GM12874 (cell line): ENCODE measurements around the gene TRIML2.

Experiments
- TF ChIP-seq, protein P1 (sequence below): IDR thresholded peaks from 2 replicates; pipeline ENCODE4 v1.5.1; 2011; ENCODE audit warnings: low read depth, mild to moderate bottlenecking, control low read depth, low read length, moderate library complexity; ENCODE audit not compliant: insufficient read depth

TRIML2 gene

DNA sequence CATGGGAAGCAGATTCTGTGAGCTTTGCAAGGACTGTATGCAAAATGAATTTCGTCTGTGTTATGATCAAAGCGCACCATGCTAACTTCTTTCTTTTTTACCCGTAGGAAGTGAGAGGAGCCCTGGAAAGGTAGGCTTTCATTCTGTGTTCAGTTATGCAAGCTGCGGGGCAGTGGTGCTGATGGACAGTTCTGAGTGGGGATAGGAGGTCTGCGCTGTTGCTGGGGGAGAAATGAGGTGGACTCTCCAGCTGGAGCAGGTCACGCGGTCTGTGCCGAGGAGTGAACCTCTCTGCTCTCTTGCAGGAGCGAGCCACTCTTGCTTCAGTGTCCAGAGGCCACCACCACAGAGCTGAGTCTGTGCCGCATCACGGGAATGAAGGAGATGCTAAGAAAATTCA is 34.3 kb upstream of the TRIML2 start:
- TF ChIP-seq, protein P1, sequence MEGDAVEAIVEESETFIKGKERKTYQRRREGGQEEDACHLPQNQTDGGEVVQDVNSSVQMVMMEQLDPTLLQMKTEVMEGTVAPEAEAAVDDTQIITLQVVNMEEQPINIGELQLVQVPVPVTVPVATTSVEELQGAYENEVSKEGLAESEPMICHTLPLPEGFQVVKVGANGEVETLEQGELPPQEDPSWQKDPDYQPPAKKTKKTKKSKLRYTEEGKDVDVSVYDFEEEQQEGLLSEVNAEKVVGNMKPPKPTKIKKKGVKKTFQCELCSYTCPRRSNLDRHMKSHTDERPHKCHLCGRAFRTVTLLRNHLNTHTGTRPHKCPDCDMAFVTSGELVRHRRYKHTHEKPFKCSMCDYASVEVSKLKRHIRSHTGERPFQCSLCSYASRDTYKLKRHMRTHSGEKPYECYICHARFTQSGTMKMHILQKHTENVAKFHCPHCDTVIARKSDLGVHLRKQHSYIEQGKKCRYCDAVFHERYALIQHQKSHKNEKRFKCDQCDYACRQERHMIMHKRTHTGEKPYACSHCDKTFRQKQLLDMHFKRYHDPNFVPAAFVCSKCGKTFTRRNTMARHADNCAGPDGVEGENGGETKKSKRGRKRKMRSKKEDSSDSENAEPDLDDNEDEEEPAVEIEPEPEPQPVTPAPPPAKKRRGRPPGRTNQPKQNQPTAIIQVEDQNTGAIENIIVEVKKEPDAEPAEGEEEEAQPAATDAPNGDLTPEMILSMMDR: no peak

DNA sequence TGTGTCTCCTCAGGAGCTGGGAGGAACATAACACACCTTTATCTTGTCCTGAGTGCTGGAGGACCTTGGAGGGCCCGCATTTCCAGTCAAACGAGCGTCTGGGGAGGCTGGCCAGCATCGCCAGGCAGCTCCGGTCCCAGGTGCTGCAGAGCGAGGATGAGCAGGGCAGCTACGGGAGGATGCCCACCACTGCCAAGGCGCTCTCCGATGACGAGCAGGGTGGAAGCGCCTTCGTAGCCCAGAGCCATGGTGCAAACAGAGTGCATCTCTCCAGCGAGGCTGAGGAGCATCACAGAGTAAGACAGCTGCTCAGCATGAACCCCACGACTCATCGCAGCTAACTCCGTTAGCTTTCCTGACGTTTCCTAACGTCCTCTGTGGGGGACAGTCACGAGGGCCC is 30.3 kb upstream of the TRIML2 start:
- TF ChIP-seq, protein P1: no peak

DNA sequence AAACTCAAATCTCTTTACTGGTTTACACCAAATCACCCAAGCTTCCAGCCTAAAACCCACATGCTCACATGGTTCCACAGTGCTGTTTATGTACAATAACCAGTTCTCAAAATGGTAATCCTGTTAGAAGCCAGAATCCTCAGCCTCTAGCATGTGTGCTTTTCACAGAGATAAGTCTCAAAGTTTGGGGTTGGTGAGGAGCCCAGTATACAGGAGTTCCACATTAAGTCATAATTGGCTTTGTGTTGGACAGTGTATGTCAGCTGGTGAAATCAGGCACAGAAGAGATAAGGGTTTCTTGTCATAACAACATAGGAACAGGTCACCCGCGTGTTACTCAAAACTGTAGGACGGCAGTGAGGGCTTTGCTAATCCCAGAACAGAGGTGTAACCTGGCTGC is 29.7 kb upstream of the TRIML2 start, which contains the start of gene TRIML1:
TSS of gene TRIML1 (plus strand) at position 301 of the 400 bp plus-strand sequence. CDS start 118 bp downstream, outside the sequence.
- TF ChIP-seq, protein P1: no peak

DNA sequence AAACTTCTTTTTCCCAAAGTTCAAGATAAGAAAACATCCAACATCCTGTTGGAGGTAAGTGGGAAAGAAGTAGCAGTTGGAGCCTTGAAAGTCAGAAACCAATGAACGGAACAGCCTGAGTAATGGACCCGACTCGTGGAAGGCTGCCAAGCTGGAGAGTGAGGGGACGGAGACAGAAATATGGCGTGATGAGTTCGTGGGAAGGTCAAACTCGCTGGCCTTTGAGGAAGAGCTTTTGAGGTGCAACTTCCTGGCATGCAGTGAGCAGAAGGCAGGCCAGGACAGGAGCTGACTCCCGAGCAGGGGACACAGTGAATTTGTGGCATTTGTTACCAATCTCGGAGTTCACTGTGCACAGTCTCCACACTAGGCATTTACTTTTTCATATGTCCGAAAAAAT is 28.8 kb upstream of the TRIML2 start:
- TF ChIP-seq, protein P1: no peak

DNA sequence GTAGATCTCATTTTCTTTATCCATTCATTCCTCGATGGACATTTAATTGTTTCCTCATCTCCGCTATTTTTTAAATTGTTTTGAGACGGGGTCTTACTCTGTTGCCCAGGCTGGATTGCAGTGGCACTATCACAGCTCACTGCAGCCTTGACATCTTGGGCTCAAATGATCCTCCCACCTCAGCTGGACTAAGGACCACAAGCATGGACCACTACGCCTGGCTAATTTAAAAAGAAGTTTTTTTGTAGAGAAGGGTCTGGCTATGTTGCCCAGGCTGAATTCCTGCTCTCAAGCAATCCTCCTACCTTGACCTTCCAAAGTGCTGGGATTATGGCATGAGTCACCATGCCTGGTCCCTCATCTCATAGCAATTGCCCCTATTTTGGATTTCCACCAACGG is 22.8 kb upstream of the TRIML2 start:
- TF ChIP-seq, protein P1: no peak

DNA sequence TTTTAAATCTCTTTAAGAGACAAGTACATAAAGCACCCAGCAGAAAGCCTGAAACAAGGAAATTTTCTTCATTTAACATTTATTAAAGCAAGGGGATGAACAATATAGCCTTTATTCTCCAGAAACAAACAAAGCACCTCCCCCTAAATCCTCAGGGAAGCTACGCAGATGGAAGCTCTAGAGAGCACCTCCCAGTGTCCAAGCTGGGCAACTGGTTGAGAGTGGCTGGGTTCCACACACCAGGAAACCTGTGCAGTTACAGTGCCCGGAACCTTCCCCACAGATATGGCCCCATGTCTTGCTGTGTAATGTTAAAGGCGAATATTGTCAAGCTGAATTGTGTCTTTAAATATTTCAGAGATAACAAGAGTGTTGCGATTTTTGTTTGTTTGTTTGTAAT is 21.0 kb upstream of the TRIML2 start:
- TF ChIP-seq, protein P1: no peak

DNA sequence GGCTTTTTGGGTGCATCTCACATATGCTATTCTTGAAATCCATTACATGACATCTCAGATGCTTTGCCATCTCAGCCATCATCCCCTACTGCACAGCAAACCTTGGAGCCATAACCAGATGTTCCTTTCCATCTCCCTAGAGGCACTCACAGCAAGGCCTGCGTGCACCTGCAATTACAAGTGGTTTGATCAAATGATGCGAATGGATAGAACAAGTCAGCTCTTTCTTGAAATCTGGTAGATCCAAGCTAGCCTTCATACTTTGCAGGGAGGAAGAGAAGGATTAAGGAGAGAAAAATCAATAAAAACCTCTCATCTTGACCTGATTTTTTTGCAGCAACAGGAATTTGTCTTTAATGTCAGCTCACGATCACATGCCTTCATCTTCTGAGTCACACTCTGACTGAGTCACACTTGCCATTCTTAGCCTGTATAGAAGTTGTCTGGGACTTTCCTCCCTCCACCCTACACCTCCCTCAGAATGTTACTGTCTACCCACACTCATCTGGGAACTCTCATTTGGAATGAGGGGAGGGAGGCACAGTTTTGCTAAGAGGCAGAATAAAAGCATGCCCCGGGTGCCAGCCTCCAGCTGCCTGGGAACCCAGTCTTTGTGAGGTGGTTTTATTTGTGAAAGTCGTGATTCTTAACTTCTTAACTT is 17.9 kb upstream of the TRIML2 start:
- TF ChIP-seq, protein P1: no peak
